Right lung (tissue), 5 donors: Measurements from ENCODE around the gene NXN. TPM values are rescaled to one million over a fixed set of nuclear protein-coding genes. Genes with fewer than 3 reads are reported as not detected.
"Not testable (repeated sequence)": the region's sequence is repeated elsewhere in the genome, so short reads cannot be mapped to it uniquely, and the experiment has no call there.

Experiments
- DNase-seq, 2 donors: peaks; one replicate each; pipeline ENCODE4 v3.0.0-alpha.2; 2013
- polyA plus RNA-seq, 5 donors: library from polyadenylated mRNA; unstranded; fragments of 120-200 nt; gene quantifications; one replicate each; pipeline versions ENCODE4 v1.2.1 to v1.2.3, GENCODE V29; 2013; ENCODE audit warnings: inconsistent platforms in 1 of 5, low replicate concordance in 1 of 5; ENCODE audit not compliant: insufficient read length in 5 of 5, insufficient read depth in 1 of 5

The NXN gene
- polyA plus RNA-seq, 5 donors: 42.3 to 63.5 (median 59.9) TPM

- no peak for DNase-seq
These were observed 86.6 kb downstream of the NXN start for GRCh38 chr17:892958-893357.

DNA sequence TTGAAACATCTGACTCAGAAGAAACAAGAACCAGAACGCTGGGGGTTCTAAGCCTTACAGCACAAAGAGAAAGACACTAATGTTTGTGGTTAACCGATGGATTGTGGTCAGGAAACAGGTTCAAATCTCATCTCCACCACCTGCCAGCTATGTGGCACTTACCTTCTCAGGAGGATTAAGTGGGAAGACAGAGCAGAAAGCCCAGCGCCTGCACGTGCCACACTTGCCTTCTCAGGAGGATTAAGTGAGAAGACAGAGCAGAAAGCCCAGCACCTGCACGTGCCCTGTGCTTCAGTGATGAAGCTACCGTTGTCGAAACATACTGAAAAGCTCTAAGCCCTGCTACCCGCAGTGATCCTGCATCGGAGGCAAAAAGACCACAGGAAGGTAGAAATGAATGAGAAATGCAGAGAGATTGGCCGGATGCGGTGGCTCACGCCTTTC, 90.6 kb downstream of the NXN start:
- DNase-seq: no peak

DNA sequence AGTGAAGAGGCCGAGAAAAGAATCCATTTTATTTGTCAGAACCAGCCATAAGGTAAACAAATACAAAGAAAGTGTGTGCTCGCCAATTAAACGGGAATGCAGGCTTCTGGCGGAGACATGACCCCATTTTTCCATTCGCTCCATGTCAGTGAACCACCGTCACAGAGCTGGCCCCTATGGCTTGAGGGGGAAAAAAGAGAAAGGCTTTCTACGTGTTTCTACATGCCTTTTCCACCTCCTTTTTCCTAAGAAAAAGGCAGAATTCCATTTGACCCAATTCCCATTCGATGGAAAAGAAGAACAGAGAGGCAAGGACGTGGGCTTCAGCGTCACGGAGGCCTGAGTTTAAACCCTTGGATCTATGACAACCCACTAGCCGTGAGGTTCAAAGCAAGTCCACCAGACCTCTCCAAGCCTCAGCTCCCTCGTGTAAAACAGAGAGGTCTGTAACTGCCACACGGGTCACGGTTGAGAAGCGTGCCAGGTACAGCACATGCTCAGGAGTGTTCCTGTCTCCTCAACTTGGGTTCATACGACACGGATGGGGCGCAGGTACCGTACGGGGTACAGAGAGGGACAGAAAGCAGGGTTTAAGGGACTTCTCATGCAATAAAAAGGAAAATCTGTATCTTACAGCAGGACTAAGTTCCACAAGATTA, 91.9 kb downstream of the NXN start:
- DNase-seq: no peak

DNA sequence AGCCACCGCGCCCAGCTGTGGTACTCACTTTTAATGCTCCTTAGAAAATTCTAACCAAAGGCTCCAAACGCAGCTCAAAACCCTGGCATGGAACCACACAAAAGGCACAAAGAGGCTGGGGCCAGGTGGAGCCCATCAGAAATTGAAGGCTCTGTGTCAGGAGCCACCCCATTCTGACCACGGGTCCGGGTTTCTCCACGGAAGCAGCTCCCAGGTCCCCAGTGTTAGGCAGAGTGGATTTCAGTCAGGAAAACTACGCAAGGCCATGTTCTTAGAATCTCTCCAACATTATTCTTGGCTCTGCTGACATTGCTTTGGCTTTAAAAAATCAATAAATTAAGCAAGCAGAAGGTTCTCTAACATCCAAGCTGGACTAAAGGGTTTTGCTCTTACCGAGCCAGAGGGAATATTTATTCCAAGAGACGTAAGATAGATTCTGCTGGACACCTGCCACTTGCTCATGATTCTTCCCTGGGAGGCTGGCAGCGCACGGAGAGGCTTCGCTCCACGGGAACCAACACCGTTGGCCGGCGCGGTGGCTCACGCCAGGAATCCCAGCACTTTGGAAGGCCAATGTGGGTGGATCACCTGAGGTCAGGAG, 93.5 kb downstream of the NXN start:
- DNase-seq: no peak

GRCh38 chr17:883586-883962, 96.0 kb downstream of the NXN start:
- no peak for DNase-seq

DNA sequence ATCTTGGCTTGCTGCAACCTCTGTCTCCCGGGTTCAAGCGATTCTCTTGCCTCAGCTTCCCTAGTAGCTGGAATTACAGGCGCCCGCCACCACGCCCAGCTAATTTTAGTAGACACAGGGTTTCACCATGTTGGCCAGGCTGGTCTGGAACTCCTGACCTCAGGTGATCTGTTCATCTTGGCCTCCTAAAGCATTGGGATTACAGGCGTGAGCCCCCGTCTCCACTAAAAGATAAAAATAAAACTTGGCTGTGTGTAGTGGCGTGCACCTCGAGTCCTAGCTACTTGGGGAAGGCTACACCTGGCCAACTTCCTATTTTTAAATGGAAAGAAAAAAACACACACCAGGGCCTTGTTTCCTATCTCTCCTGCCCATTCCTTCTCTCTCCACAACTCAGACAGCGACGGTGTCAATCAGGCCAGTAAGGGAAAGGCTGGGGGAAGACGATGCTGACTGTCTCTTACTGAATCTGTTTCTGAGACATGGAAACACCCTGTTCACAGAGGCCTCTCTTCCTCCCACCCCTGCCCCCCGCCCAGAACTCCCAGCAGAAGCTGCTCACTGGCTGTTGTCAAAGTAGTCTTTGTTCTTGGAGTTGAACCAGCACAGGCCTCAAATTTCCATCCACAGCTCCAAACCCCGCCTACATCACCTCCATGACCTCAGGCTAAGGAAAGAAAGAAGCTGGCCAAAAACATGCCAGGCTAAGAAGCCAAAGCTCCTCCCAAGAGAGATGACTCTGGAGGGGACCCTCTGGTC, 96.6 kb downstream of the NXN start:
- DNase-seq: peak; percentile 82 to 86

GRCh38 chr17:881778-882177, 97.8 kb downstream of the NXN start:
- no peak for DNase-seq

- DNase-seq: no peak
These were observed 98.9 kb downstream of the NXN start for GRCh38 chr17:880443-881269.

- DNase-seq: peak; percentile 62 to 66
These were observed 99.8 kb downstream of the NXN start for GRCh38 chr17:879546-880442.

GRCh38 chr17:877630-878029, 101.9 kb downstream of the NXN start:
- no peak for DNase-seq

DNA sequence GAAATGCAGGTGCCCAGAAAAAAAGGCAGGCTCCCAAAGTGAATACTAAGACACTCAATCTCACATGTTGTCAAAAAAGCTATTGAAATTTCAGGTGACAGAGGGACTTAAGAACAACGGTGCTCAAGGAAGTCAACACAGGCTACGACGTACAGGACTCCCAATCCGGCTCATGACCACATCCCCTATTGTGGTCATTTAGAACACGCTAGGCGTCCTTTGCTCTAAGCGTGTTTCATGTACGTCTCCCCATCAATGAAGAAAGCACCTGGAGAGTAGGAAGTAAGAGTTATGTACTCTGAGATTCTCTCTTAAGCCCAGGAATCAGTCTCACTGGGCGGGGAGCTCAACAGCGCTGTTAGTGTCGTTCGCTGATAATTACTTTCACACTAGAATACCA, 103.3 kb downstream of the NXN start:
- DNase-seq: no peak

- not testable (repeated sequence) for DNase-seq
These were observed 105.0 kb downstream of the NXN start for GRCh38 chr17:874590-874989.

DNA sequence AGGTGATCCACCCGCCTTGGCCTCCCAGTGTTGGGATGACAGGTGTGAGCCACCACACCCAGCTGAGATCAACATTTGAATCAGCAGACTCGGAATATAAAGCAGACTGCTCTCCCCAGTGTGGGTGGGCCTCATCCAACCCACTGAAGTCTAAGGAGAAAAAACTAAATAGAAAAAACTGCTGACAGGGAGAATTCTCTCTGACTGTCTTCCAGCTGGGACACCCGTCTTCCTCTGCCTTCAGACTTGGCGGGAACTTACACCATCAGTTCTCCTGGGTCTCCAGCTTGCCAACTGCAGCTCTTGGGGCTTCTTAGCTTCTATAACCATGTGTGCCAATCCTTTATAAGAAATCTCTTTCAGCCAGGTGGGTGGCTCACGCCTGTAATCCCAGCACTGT, 106.7 kb downstream of the NXN start:
- no peak for DNase-seq

- no peak for DNase-seq
These were observed 107.6 kb downstream of the NXN start for GRCh38 chr17:871751-872519.

- no peak for DNase-seq
These were observed 109.7 kb downstream of the NXN start for GRCh38 chr17:869567-870525.

GRCh38 chr17:869086-869485, 110.5 kb downstream of the NXN start:
- DNase-seq: no peak

- no peak for DNase-seq
These were observed 111.6 kb downstream of the NXN start for GRCh38 chr17:867896-868489.

GRCh38 chr17:867238-867637, 112.3 kb downstream of the NXN start:
- not testable (repeated sequence) for DNase-seq
